Keratinocyte (primary cell): Measurements from ENCODE around the gene PCID2.

ENCODE experiments used
- CTCF ChIP-seq, 3 experiments: IDR thresholded peaks in 1 of 3; conservative IDR thresholded peaks in 1 of 3; optimal IDR thresholded peaks in 1 of 3; 2 replicates in 2 of 3; 3 replicates in 1 of 3; pipeline versions ENCODE3 to v1.5.1; 2011; ENCODE audit warnings: low read length in 3 of 3, mild to moderate bottlenecking in 3 of 3, moderate library complexity in 2 of 3, control low read depth in 1 of 3, inconsistent platforms in 1 of 3; ENCODE audit not compliant: insufficient read depth in 2 of 3; ENCODE audit errors: extremely low read depth in 1 of 3
- EZH2 ChIP-seq: IDR thresholded peaks from one replicate; pipeline ENCODE4 v1.6.1; 2012; ENCODE audit warnings: inconsistent platforms, mild to moderate bottlenecking, low read length, moderate library complexity

- TF ChIP-seq EZH2 (no peak), CTCF (optimal IDR thresholded peaks at IDR 0.05 in 1 of 3, IDR thresholded peaks at IDR 0.05 in 1 of 3, conservative IDR thresholded peaks at IDR 0.05 in 1 of 3; ENCODE audit: extremely low read depth in 1 of 3, insufficient read depth in 2 of 3, low read length in 3 of 3) (peak; percentile 30 to 38 (median 38))
Observed at GRCh38 chr13:113245849-113246796, 37.7 kb upstream of the PCID2 start.
